ENCODE measurements around the gene NAB1.

The NAB1 gene

DNA sequence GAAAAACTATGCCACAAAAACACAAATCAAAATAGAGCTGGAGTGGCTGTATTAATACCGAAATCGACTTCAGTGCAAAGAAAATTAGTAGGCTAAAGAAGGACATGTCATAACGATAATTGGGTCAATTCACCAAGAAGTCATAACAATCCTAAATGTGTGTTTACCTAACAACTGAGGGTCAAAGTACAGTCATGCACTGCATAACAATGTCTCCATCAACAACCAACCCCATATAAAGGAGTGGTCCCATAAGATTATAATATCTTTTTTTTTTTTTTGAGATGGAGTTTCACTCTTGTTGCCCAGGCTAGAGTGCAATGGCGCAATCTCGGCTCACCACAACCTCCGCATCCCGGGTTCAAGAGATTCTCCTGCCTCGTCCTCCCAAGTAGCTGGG, 87.5 kb downstream of the NAB1 start:
- DNase-seq (ENCODE audit: extremely low spot score): no peak
- ChIA-PET POLR2A (no interaction called here), CTCF (no interaction called here)
- TF ChIP-seq, protein P1, sequence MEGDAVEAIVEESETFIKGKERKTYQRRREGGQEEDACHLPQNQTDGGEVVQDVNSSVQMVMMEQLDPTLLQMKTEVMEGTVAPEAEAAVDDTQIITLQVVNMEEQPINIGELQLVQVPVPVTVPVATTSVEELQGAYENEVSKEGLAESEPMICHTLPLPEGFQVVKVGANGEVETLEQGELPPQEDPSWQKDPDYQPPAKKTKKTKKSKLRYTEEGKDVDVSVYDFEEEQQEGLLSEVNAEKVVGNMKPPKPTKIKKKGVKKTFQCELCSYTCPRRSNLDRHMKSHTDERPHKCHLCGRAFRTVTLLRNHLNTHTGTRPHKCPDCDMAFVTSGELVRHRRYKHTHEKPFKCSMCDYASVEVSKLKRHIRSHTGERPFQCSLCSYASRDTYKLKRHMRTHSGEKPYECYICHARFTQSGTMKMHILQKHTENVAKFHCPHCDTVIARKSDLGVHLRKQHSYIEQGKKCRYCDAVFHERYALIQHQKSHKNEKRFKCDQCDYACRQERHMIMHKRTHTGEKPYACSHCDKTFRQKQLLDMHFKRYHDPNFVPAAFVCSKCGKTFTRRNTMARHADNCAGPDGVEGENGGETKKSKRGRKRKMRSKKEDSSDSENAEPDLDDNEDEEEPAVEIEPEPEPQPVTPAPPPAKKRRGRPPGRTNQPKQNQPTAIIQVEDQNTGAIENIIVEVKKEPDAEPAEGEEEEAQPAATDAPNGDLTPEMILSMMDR (IDR thresholded peaks at IDR 0.05; ENCODE audit: control extremely low read depth, extremely low read depth, low read depth, missing control alignments): no peak

DNA sequence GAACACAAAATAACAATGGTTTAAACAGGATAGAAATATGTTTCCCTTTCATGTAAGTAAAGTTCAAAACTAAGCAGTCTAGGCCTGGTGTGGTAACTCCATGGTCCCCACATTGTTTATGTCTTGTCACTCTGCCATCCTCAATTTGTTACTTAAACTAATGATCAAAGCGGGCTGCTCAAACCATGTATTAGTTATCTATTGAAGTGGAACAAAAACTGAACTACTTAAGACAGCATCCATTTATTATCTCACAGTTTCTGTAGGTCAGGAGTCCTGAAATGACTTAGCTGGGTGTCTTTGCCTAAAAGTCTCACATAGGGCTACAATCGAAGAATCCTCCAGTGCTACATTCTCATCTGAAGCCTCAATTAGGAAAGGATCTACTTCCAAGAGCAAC, 91.6 kb downstream of the NAB1 start:
- ChIA-PET POLR2A (no interaction called here), CTCF (interaction anchor here (1.0 kb wide), 1 partner anchor 13 kb away, joined by 3 read pairs; no protein-coding TSS in a partner anchor)
- no peak for DNase-seq (ENCODE audit: extremely low spot score)
- TF ChIP-seq, protein P1 (IDR thresholded peaks at IDR 0.05; ENCODE audit: control extremely low read depth, extremely low read depth, low read depth, missing control alignments): no peak
